Measurements from ENCODE around the gene CNTRL. TPM values are rescaled to one million over a fixed set of nuclear protein-coding genes. Genes with fewer than 3 reads are reported as not detected.

The CNTRL gene
- total RNA-seq, 6 experiments from 2014 or later: 3.8 to 10.4 (median 8.8) TPM

GRCh38 chr9:121107029-121107428 lies 32.3 kb downstream of the CNTRL start:
- H3K27me3 Mint-ChIP-seq (ENCODE audit: insufficient read depth): no peaks in the 10 kb centered on the region
- TF ChIP-seq, protein P1, sequence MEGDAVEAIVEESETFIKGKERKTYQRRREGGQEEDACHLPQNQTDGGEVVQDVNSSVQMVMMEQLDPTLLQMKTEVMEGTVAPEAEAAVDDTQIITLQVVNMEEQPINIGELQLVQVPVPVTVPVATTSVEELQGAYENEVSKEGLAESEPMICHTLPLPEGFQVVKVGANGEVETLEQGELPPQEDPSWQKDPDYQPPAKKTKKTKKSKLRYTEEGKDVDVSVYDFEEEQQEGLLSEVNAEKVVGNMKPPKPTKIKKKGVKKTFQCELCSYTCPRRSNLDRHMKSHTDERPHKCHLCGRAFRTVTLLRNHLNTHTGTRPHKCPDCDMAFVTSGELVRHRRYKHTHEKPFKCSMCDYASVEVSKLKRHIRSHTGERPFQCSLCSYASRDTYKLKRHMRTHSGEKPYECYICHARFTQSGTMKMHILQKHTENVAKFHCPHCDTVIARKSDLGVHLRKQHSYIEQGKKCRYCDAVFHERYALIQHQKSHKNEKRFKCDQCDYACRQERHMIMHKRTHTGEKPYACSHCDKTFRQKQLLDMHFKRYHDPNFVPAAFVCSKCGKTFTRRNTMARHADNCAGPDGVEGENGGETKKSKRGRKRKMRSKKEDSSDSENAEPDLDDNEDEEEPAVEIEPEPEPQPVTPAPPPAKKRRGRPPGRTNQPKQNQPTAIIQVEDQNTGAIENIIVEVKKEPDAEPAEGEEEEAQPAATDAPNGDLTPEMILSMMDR (IDR thresholded peaks at IDR 0.05): peak; percentile 44
- no peaks in the 10 kb centered on the region for H3K4me1 Mint-ChIP-seq (ENCODE audit: low read depth)
- H3K36me3 Mint-ChIP-seq (ENCODE audit: low read depth): peaks cover 9% of the 10 kb centered on the region; the same call in 1 of the 2 replicates
- DNase-seq: peak; percentile 9
- H3K4me3 Mint-ChIP-seq: no peak overlapping the region
- no peak overlapping the region for H3K27ac Mint-ChIP-seq
- H3K9me3 Mint-ChIP-seq: no peaks in the 10 kb centered on the region; the same call in 1 of the 2 replicates

GRCh38 chr9:121107881-121108280 lies 33.1 kb downstream of the CNTRL start:
- no peak overlapping the region for H3K4me3 Mint-ChIP-seq
- no peak for DNase-seq
- no peaks in the 10 kb centered on the region for H3K27me3 Mint-ChIP-seq (ENCODE audit: insufficient read depth)
- H3K27ac Mint-ChIP-seq: no peak overlapping the region
- peaks cover 4% of the 10 kb centered on the region; the same call in 1 of the 2 replicates for H3K36me3 Mint-ChIP-seq (ENCODE audit: low read depth)
- no peaks in the 10 kb centered on the region for H3K9me3 Mint-ChIP-seq
- TF ChIP-seq, protein P1 (IDR thresholded peaks at IDR 0.05): no peak
- no peaks in the 10 kb centered on the region for H3K4me1 Mint-ChIP-seq (ENCODE audit: low read depth)

DNA sequence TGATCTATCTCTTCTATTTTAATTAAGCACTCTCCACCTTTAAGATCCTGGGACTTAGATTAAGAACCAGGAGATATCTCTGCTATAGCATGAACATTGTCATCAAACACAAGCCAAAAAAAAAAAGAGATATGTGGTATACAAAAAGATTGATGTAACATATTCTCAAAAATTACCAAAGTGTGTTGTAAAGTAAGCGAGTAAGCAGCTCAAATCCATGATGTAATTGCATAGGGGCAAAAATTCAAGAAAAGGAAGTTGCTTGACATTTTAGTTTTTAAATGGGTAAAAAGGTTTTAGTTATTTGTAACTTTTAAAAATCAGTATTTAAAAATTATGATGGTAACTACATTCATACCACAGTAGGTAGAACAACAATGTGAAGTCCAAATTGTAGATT lies 40.7 kb downstream of the CNTRL start:
- no peaks in the 10 kb centered on the region for H3K36me3 Mint-ChIP-seq (ENCODE audit: low read depth)
- no peak for DNase-seq
- no peaks in the 10 kb centered on the region for H3K27me3 Mint-ChIP-seq (ENCODE audit: insufficient read depth)
- H3K9me3 Mint-ChIP-seq: no peaks in the 10 kb centered on the region
- no peak overlapping the region for H3K4me3 Mint-ChIP-seq
- TF ChIP-seq, protein P1 (IDR thresholded peaks at IDR 0.05): no peak
- H3K27ac Mint-ChIP-seq: no peak overlapping the region
- peaks cover 3% of the 10 kb centered on the region for H3K4me1 Mint-ChIP-seq (ENCODE audit: low read depth)

DNA sequence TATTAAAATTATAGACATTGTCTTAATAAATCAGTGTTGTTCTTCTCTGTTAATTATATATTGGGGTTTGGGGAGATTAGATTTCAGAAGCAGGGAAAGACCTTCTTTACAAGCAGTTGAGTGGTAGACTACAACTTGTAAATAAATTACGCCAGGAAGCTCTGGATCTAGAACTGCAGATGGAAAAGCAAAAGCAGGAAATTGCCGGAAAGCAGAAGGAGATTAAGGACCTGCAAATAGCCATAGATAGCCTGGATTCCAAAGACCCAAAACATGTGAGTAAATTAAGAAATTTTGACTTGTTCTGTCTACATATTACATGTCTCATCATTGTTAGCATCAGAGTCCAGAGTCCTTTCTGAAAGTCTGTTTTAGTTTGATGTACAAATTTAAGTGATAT lies 43.5 kb downstream of the CNTRL start:
- TF ChIP-seq, protein P1 (IDR thresholded peaks at IDR 0.05): no peak
- DNase-seq: no peak
- Mint-ChIP-seq H3K4me1 (ENCODE audit: low read depth) (peaks cover 19% of the 10 kb centered on the region), H3K27me3 (ENCODE audit: insufficient read depth) (peaks cover 2% of the 10 kb centered on the region; the same call in 1 of the 2 replicates), H3K9me3 (no peaks in the 10 kb centered on the region), H3K36me3 (ENCODE audit: low read depth) (no peaks in the 10 kb centered on the region), H3K27ac (no peak overlapping the region), H3K4me3 (no peak overlapping the region)

GRCh38 chr9:121120386-121120785 lies 45.6 kb downstream of the CNTRL start:
- H3K9me3 Mint-ChIP-seq: no peaks in the 10 kb centered on the region
- no peak overlapping the region for H3K27ac Mint-ChIP-seq
- no peaks in the 10 kb centered on the region for H3K36me3 Mint-ChIP-seq (ENCODE audit: low read depth)
- no peak overlapping the region for H3K4me3 Mint-ChIP-seq
- no peak for DNase-seq
- peaks cover 2% of the 10 kb centered on the region; the same call in 1 of the 2 replicates for H3K27me3 Mint-ChIP-seq (ENCODE audit: insufficient read depth)
- TF ChIP-seq, protein P1 (IDR thresholded peaks at IDR 0.05): no peak
- peaks cover 29% of the 10 kb centered on the region for H3K4me1 Mint-ChIP-seq (ENCODE audit: low read depth)
